Kidney (tissue), 14 donors: ENCODE data around the gene WFS1. TPM values are rescaled to one million over a fixed set of nuclear protein-coding genes. Genes with fewer than 3 reads are reported as not detected.

Experiments used
- DNase-seq, 5 donors: peaks; one replicate each; pipeline ENCODE4 v3.0.0-alpha.2; 2013 to 2020
- FAIRE-seq: peaks from 2 replicates; lab custom pipeline; 2012; peaks lifted over from hg19 to GRCh38; lab: Jason Lieb, UNC
- H3K27ac ChIP-seq, 2 donors: one replicate each; pipeline ENCODE4 v1.7.0; 2013; ENCODE audit warnings: low read depth in 2 of 2, low read length in 2 of 2, inconsistent platforms in 1 of 2
- H3K27me3 ChIP-seq: one replicate; pipeline ENCODE4 v1.7.1; 2013; ENCODE audit warnings: low read length, inconsistent platforms; ENCODE audit not compliant: control insufficient read depth, insufficient read depth
- H3K36me3 ChIP-seq, 3 donors: one replicate each; pipeline versions ENCODE4 v1.7.0 to v1.7.1; 2013; ENCODE audit warnings: low read length in 3 of 3, control low read depth in 1 of 3, inconsistent platforms in 1 of 3; ENCODE audit not compliant: insufficient read depth in 3 of 3, control insufficient read depth in 2 of 3
- H3K4me1 ChIP-seq, 3 donors: one replicate each; pipeline versions ENCODE4 v1.7.0 to v1.7.1; 2013; ENCODE audit warnings: low read length in 3 of 3, inconsistent platforms in 1 of 3, low read depth in 1 of 3; ENCODE audit not compliant: control insufficient read depth in 2 of 3, insufficient read depth in 2 of 3
- H3K4me3 ChIP-seq, 3 donors: one replicate each; pipeline versions ENCODE4 v1.7.0 to v1.8.1; 2013; ENCODE audit warnings: low read length in 3 of 3, control low read depth in 1 of 3, inconsistent platforms in 1 of 3
- H3K9ac ChIP-seq, 3 donors: one replicate each; pipeline versions ENCODE4 v1.7.0 to v1.7.1; 2013; ENCODE audit warnings: low read length in 3 of 3, control low read depth in 1 of 3, inconsistent platforms in 1 of 3
- H3K9me3 ChIP-seq, 3 donors: one replicate each; pipeline versions ENCODE4 v1.7.0 to v1.7.1; 2013; ENCODE audit warnings: low read length in 3 of 3, control low read depth in 1 of 3, inconsistent platforms in 1 of 3; ENCODE audit not compliant: control insufficient read depth in 2 of 3, insufficient read depth in 1 of 3
- CTCF ChIP-seq: IDR thresholded peaks from 3 replicates; pipeline ENCODE4 v1.5.1; 2012; ENCODE audit warnings: mild to moderate bottlenecking, moderate library complexity, borderline replicate concordance; ENCODE audit not compliant: insufficient read depth; ENCODE audit errors: extremely low read depth
- intact Hi-C: fragments of 100-400 bp; cut with DNase I; formaldehyde crosslinking; loops from one replicate; pipeline ENCODE4 v1.11.1; 2022
- polyA plus RNA-seq: library from polyadenylated mRNA; stranded (reverse); fragments of 350-450 nt; fragmentation: Illumina TruSeq; extraction: RNeasy Lipid Tissue Mini Kit (QIAGEN cat#74804); gene quantifications from one replicate; pipeline ENCODE4 v1.2.3, GENCODE V29; 2014; ENCODE audit warnings: low read depth, low replicate concordance; ENCODE audit not compliant: insufficient read depth
- total RNA-seq: library from RNA; stranded (reverse); fragmentation: NEBNext Ultra II Directional; extraction: Animal tissue kit (Norgen Biotek cat#: 25700); gene quantifications from one replicate; pipeline ENCODE4 v1.2.1, GENCODE V29; 2021
- donor health status: control.
- donor health status: control.
- donor health status: control.
- donor health status: control.
- donor health status: control.
- donor health status: DM: yes; HTN: yes; CAD: no.
- donor health status: Normal renal cell carcinoma (clear cell type).

WFS1 gene
- total and polyA plus RNA-seq, 2 donors from 2014 or later = 20.8 to 31.4 TPM

- no peak overlapping the region for H3K9ac ChIP-seq
- H3K27ac ChIP-seq = no peak overlapping the region
- H3K27me3 ChIP-seq = no peaks in the 10 kb centered on the region
- no peak overlapping the region for H3K4me3 ChIP-seq
- no peaks in the 10 kb centered on the region for H3K9me3 ChIP-seq
- FAIRE-seq (no peak), DNase-seq (no peak)
- peaks cover 0 to 8% (median 0%) of the 10 kb centered on the region in 3 donors for H3K36me3 ChIP-seq
- no peaks in the 10 kb centered on the region for H3K4me1 ChIP-seq
- intact Hi-C loops = no loop called here
- TF ChIP-seq CTCF = no peak
These were observed 25.8 kb downstream of the WFS1 start for GRCh38 chr4:6295495-6295894.

GRCh38 chr4:6296026-6296425, 26.4 kb downstream of the WFS1 start:
- H3K27me3 ChIP-seq = no peaks in the 10 kb centered on the region
- intact Hi-C loops = no loop called here
- H3K36me3 ChIP-seq = peaks cover 0 to 5% (median under 1%) of the 10 kb centered on the region in 3 donors
- no peaks in the 10 kb centered on the region for H3K4me1 ChIP-seq
- no peaks in the 10 kb centered on the region for H3K9me3 ChIP-seq
- no peak overlapping the region for H3K9ac ChIP-seq
- no peak overlapping the region for H3K27ac ChIP-seq
- FAIRE-seq = no peak
- no peak overlapping the region for H3K4me3 ChIP-seq
- no peak for TF ChIP-seq CTCF
- no peak for DNase-seq

- no peak overlapping the region for H3K27ac ChIP-seq
- no peak overlapping the region for H3K4me3 ChIP-seq
- no peaks in the 10 kb centered on the region for H3K4me1 ChIP-seq
- peaks cover 0 to 7% (median 0%) of the 10 kb centered on the region in 3 donors for H3K36me3 ChIP-seq
- intact Hi-C loops = no loop called here
- no peak overlapping the region for H3K9ac ChIP-seq
- no peak for TF ChIP-seq CTCF
- no peaks in the 10 kb centered on the region for H3K27me3 ChIP-seq
- no peak for DNase-seq
- FAIRE-seq = no peak
- H3K9me3 ChIP-seq = no peaks in the 10 kb centered on the region
These were observed 27.7 kb downstream of the WFS1 start for GRCh38 chr4:6297266-6297815.

- Histone ChIP-seq H3K9ac (no peak overlapping the region), H3K27ac (no peak overlapping the region), H3K36me3 (peaks cover 0 to 7% (median 0%) of the 10 kb centered on the region in 3 donors), H3K4me3 (no peak overlapping the region), H3K27me3 (no peaks in the 10 kb centered on the region), H3K4me1 (no peaks in the 10 kb centered on the region), H3K9me3 (no peaks in the 10 kb centered on the region)
- peak in 1 of 5 donors; percentile 45 for DNase-seq
- FAIRE-seq = no peak
- TF ChIP-seq CTCF = no peak
- intact Hi-C loops = no loop called here
These were observed 28.4 kb downstream of the WFS1 start for GRCh38 chr4:6298035-6298434.
